GM19452 (cell line): ENCODE results near the gene LDAF1.
"Not testable (repeated sequence)": the region's sequence is repeated elsewhere in the genome, so short reads cannot be mapped to it uniquely, and the experiment has no call there.

Experiments used
- ATAC-seq: cut with Tn5 transposase; IDR thresholded peaks from one replicate; pipeline ENCODE4 v1.9.1; 2021; ENCODE audit not compliant: unreplicated experiment

LDAF1 gene

DNA sequence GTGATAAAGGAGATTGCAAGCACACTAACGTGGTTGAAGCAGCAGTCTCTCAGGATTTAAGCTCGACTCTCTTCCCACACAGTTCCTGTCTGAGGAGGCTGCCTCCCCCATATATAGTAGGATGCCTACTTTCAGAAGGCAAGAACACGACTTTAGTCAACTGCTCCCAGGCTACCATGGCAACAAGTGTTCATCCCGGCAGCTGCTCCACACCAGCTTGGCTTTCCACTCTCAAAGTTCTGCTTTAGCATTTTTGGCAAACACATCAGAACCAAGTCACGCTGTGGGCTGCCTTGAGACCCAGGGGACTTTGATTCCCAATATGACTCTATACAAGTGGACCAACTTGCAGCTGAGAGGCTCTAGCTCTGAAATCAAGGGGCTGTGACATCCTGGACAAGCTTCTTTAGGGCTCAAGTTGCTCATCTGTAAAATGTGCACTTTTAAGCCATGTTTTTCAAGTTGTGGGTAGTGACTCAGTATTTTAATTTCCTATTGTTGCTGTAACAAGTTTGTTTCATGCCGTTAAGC is 36.4 kb downstream of the LDAF1 start:
- ATAC-seq, result no peak

- not testable (repeated sequence) for ATAC-seq
These were observed 36.9 kb downstream of the LDAF1 start for GRCh38 chr16:21195330-21195729.

DNA sequence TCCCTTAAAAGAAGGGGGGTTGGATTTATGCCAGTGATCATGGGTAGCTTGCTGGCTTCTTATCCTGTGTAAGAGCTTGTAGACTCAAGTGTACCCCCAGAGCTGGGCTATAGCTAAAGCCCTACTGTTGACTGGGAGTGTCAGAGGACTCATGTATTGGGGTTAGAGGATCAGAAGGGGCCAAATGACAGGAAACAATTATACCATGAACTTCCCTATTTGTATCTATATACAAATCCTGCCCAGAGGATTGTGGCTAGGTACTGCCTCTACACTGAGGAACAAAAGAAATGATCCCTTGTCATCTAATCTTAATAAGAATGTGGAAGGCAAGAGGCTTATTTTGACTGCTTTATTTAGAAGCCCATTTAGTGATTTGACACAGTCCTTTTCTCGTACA is 38.6 kb downstream of the LDAF1 start:
- ATAC-seq, result no peak

- no peak for ATAC-seq
These were observed 39.1 kb downstream of the LDAF1 start for GRCh38 chr16:21197621-21198020.

DNA sequence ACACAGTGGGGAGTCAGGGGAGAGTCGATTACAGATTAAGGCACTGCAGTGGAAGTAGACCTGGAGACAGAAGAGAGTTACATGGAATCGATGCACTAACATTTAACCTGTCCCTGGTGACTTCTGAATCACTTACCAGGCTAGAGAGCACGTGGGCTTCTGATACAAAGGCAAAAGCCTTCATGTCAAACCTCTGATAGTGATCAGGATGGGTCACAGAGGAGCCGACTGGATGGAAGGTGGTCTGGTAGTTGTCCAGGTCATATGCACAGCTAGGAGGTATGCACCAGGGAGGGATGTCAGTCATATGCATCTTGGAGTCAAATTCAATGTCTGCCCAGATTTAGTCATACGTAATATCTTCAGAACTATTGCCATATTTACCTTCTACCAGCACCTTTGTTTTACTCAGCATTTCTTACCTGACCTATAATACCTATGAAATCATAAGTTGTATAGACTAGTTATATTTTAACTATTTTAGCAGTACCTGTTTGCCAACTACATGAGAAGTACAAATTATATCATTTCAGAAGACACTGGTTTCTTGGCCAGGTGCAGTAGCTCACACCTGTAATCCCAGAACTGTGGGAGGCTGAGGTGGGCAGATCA is 41.2 kb downstream of the LDAF1 start:
- ATAC-seq, result no peak

GRCh38 chr16:21203155-21203797 is 44.8 kb downstream of the LDAF1 start:
- ATAC-seq, result no peak

- no peak for ATAC-seq
These were observed 46.8 kb downstream of the LDAF1 start for GRCh38 chr16:21205303-21205702.

DNA sequence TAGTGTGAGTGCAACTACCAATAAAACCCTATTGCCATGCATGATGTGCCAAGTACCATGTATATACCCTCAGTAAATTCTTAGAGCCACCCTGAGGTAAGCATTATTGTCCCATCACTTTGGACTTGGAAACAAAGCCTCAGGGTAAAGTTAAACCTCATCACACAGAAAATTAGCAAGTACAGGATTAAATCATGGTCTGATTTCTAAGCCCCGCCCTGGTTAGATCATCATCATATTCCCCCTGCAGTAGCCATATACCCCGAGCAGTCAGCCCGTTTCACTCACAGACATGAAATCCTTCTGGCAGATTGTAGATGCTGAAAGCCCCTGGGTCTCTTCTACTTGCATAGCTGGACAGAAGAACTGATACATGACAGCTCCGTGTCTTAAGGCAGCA is 48.1 kb downstream of the LDAF1 start:
- ATAC-seq, result no peak

DNA sequence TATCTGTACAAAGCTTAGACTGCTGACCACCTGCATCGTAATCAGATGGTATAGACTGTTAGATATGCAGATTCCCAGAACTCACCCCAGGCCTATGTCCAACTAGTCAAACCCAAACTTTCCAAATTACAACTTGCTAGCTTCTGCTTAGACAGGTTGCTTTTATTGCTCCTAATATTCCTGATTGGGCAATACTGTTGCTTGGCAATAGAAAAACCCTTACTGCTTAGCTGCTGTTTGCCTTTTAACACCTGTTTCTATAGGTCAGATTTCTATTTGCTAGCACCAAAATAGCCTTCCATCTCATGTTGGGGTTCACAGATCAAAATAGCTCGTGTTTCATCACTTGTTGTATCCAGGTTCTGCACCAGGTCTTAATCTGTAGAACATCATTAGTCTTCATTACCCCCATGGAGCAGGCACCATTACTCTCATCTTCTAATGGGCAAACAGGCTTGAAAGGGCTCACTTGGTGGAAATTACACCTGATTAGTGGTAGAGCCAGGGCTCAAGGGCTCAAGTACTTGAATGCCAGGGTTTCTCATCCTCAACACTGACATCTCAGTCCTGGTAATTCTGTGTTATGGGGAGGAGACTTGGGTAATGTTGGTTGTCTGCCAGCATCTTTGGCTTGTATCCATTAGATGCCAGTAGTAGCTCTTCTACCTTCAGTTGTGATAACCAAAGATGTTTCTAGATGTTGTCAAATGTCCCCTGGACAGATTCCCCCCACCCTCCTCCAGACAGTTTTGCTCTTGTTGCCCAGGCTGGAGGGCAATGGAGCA is 50.2 kb downstream of the LDAF1 start:
- no peak for ATAC-seq

DNA sequence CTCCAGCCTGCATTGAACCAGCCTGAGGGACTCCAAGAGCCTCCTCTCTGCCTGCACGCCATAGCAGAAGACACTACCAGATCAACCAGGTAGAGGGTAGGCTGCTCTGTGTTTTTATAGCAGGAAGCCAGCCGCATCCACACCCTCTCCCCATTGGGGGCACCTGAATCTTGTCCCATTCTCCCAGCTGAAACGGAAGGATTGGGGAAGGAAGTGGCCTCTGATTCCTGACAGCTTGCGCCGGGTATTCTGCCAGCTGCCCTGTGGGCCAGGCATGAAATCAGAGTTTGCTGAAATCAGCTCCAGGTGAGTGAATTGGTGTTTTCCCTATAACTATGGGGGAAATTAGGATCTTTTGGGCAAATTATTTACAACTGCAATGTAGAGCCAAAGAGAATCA is 53.0 kb downstream of the LDAF1 start, which contains the start of gene ZP2:
TSS of gene ZP2 (minus strand) at position 89 of the 400 bp plus-strand sequence. CDS start at position 62, 27 bp downstream.
- no peak for ATAC-seq

DNA sequence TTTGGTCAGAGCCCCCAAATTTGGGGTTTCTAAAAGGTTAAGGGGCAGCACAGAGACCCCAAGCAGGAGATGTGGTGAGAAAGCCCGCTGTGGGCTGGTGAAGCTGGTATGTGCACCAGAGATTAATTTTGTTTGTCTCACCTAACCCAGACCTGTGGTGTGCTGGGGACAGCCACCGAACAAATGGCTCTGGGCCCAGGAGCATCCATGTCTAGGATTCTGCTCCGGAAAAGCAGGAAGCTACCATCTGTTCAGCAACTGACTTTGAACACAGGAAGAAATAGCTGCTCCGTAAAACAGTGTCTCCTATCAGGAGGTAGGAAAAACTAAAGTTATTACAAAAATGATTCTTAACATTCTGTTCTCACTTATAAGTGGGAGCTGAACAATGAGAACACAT is 55.6 kb downstream of the LDAF1 start:
- no peak for ATAC-seq

- no peak for ATAC-seq
These were observed 58.6 kb downstream of the LDAF1 start for GRCh38 chr16:21217121-21217520.

DNA sequence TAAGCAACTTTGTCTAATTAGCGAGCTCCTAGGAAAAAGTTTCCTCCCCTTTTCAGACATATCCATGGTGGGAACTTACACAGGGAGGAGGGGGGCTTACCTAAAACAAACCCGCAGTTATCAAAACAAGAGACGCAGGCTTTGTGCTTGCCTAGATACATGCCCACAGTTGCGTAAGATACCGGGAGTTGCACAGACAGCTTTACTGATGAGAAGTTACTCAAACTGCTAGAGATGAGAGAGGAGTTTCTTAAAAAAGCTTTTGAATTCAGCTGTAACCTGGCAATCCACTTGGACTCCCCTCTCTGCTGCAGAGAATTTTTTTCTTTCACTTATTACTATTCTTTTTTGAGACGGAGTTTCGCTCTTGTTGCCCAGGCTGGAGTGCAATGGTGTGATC is 59.7 kb downstream of the LDAF1 start:
- ATAC-seq, result no peak

GRCh38 chr16:21219551-21219950 is 61.1 kb downstream of the LDAF1 start:
- no peak for ATAC-seq

DNA sequence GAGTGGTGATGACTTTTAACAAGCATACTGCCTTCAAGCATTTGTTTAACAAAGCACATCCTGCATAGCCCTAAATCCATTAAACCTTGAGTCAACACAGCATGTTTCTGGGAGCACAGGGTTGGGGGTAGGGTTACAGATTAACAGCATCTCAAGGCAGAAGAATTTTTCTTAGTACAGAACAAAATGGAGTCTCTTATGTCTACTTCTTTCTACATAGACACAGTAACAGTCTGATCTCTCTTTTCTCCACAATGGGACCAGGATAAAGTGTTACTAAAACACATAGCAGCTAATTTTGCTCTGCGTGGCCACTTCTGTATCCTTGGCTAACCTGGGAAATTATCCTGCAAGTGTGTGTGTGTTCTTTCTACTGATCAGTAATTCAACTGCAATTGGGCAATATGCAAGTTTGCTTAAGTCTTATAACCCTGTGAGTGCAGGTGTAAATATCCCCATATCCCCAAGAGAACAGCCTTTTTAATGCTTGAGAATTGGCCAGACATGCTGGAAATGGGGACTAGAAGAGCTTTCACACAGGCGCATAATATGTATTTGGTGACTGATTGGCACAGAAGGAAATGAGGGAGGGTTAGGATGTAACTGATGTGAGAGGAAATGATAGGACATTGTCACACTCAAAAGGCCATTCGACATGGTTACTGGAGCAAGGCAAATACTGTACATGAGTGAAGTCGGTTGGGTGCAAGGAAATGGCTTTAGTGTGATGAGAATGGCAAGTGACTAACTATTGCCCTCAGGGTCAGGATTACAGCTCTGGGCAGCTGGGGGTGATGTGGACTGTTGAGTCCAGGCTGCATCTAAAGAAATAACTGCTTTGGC is 64.2 kb downstream of the LDAF1 start:
- no peak for ATAC-seq

GRCh38 chr16:21223787-21224186 is 65.3 kb downstream of the LDAF1 start:
- ATAC-seq, result no peak

DNA sequence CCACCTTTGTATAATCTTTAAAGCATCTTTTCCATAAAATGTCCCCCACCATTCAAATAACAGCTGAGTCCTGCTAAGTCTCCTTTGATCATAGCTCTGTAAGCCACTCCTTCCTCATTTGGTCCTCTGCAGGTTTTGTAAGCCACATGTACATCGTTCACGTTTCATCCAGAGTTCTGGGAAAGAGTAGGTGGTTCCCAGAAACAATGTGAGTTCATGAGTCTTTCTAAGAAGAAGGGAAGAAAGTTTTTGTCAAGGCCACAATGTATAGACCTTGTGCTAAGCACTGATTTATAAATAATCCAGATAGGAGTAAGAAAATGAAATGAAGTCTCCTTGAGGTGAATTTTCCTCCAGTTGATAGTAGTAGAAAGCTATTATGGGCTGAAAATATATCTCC is 66.3 kb downstream of the LDAF1 start:
- ATAC-seq, result no peak

DNA sequence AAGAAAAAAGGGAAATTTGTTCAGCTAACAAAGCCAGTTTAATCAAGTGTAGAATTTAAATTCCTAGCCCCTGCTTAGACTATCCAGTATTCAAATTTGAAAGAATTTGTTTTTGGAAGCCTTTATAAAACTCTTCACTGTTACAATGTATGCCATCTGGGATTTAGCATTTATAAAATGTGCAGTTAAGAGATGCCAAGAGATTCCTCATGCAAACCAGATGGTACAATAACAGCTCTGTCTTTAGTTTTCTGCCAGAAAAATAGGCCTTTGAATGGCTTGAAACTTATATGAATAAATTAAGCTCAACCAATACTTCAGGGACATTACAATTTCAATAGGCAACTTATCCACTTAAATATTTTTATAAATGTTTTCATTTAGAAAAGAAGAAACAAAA is 68.3 kb downstream of the LDAF1 start:
- ATAC-seq, result no peak

GRCh38 chr16:21227866-21228265 is 69.4 kb downstream of the LDAF1 start:
- no peak for ATAC-seq

DNA sequence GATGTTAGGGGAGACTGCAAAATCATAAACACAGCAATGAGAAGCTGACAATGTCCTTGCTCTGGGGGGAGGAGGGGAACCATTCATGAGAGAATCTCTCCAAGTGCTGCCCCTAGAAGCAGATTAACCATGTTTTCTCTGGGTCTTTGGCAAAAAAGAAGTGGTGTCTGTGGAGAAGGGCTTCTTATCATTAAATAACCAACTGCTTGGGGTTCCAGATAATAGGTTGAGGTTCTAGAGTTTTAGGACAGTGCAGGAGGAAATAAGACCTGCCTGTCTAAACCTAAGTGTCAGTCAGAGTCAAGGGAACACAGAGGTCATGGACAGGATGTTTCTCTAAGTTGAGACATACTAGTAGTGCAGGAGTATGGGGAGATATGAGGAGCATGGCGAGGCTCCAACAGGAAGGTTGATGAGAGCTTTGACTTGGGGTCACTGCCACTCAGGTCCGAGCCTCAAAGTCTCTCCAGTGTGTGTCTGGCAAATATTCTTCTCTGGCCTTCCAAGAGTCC is 69.9 kb downstream of the LDAF1 start:
- no peak for ATAC-seq
